HEK293T (cell line): Measurements from ENCODE around the gene RBKS.

Experiments used
- ARNT ChIP-seq: fragments of 450-650 bp; IDR thresholded peaks from 2 replicates; pipeline ENCODE4 v1.6.1; 2017; ENCODE audit warnings: mild to moderate bottlenecking
- BHLHE40 ChIP-seq: fragments of 450-650 bp; IDR thresholded peaks from 2 replicates; pipeline ENCODE4 v1.6.1; 2016; ENCODE audit warnings: mild to moderate bottlenecking, moderate library complexity, borderline replicate concordance
- FOXA1 ChIP-seq: fragments of 450-650 bp; IDR thresholded peaks from 2 replicates; pipeline ENCODE4 v1.6.1; 2016; ENCODE audit warnings: mild to moderate bottlenecking
- FOXM1 ChIP-seq: fragments of 450-650 bp; IDR thresholded peaks from 2 replicates; pipeline ENCODE4 v1.6.1; 2017; ENCODE audit warnings: mild to moderate bottlenecking, borderline replicate concordance
- LEF1 ChIP-seq: fragments of 450-650 bp; IDR thresholded peaks from 2 replicates; pipeline ENCODE4 v1.6.1; 2017; ENCODE audit warnings: mild to moderate bottlenecking, borderline replicate concordance
- SUZ12 ChIP-seq: fragments of 450-650 bp; IDR thresholded peaks from 2 replicates; pipeline ENCODE4 v1.6.1; 2016; ENCODE audit warnings: mild to moderate bottlenecking
- ZNF384 ChIP-seq: fragments of 450-650 bp; IDR thresholded peaks from 2 replicates; pipeline ENCODE4 v1.6.1; 2016

DNA sequence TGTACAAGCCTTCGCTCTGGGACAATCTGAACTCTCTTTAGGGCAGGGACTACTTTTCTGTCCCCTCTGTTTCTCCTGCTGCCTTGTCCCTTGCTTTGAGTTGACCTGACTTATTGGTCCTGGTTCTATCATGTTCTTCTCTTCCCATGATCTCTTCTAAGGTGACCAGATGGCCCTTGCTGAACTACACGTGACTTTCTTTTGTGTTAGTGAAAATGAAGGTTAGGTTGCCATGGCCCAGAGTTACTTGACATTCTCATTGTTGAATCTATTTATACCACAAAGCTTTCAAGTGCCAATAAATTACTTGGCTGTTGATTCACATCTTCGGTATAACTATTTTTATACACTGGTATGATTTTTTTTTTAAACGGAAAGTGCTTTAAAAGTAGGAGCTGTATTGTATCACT lies 94.3 kb downstream of the RBKS start:
- no peak for TF ChIP-seq FOXM1
- TF ChIP-seq LEF1, result no peak
- no peak for TF ChIP-seq BHLHE40
- no peak for TF ChIP-seq FOXA1
- TF ChIP-seq ZNF384, result no peak
- TF ChIP-seq SUZ12, result no peak
- no peak for TF ChIP-seq ARNT
